A204.1 (cell line): ENCODE data around the gene LEP.
"Not testable (repeated sequence)": the region's sequence is repeated elsewhere in the genome, so short reads cannot be mapped to it uniquely, and the experiment has no call there.

Experiments used
- FAIRE-seq: peaks from 2 replicates; lab custom pipeline; 2012; peaks lifted over from hg19 to GRCh38; lab: Jason Lieb, UNC

LEP gene

GRCh38 chr7:128274246-128274883 is 33.3 kb downstream of the LEP start:
- no peak for FAIRE-seq

- no peak for FAIRE-seq
Observed at GRCh38 chr7:128274884-128275603, 34.0 kb downstream of the LEP start.

- no peak for FAIRE-seq
Observed at GRCh38 chr7:128275681-128276080, 34.6 kb downstream of the LEP start.

GRCh38 chr7:128278366-128278765 is 37.3 kb downstream of the LEP start:
- FAIRE-seq = no peak

GRCh38 chr7:128279124-128279713 is 38.1 kb downstream of the LEP start:
- FAIRE-seq = peak; percentile 82

- FAIRE-seq = not testable (repeated sequence)
Observed at GRCh38 chr7:128280451-128280850, 39.4 kb downstream of the LEP start.

GRCh38 chr7:128281605-128282380 is 40.7 kb downstream of the LEP start:
- no peak for FAIRE-seq

GRCh38 chr7:128284102-128284501 is 43.0 kb downstream of the LEP start:
- FAIRE-seq = no peak

- FAIRE-seq = no peak
Observed at GRCh38 chr7:128287556-128287955, 46.5 kb downstream of the LEP start.

GRCh38 chr7:128298004-128298403 is 56.9 kb downstream of the LEP start:
- FAIRE-seq = not testable (repeated sequence)

GRCh38 chr7:128299109-128299607 is 58.1 kb downstream of the LEP start:
- no peak for FAIRE-seq

- no peak for FAIRE-seq
Observed at GRCh38 chr7:128302139-128302538, 61.1 kb downstream of the LEP start.

GRCh38 chr7:128303133-128303532 is 62.1 kb downstream of the LEP start:
- FAIRE-seq = no peak

- FAIRE-seq = no peak
Observed at GRCh38 chr7:128303643-128304042, 62.6 kb downstream of the LEP start.

GRCh38 chr7:128304212-128304611 is 63.1 kb downstream of the LEP start:
- FAIRE-seq = no peak

GRCh38 chr7:128307061-128307460 is 66.0 kb downstream of the LEP start:
- FAIRE-seq = no peak
